ENCODE data around the gene ARFRP1.

- TF ChIP-seq CTCF (IDR thresholded peaks at IDR 0.05 in 4 of 5, conservative IDR thresholded peaks at IDR 0.05 in 1 of 5) (no peak), POLR2A (IDR thresholded peaks at IDR 0.05) (no peak)
Observed at GRCh38 chr20:63740070-63740626, 32.4 kb upstream of the ARFRP1 start.

Data from gastrocnemius medialis (tissue), 4 donors.